Chondrocyte (in vitro differentiated cells): ENCODE measurements around the gene GABRR2. TPM values are rescaled to one million over a fixed set of nuclear protein-coding genes. Genes with fewer than 3 reads are reported as not detected.

ENCODE experiments used
- DNase-seq: peaks from one replicate; pipeline ENCODE4 v3.0.0; 2021; ENCODE audit warnings: mixed read lengths, low spot score
- H3K27ac Mint-ChIP-seq: one replicate; pipeline ENCODE4 v1.8.0; 2021; ENCODE audit warnings: mild to moderate bottlenecking, moderate library complexity, mixed read lengths; ENCODE audit not compliant: unreplicated experiment
- H3K27me3 Mint-ChIP-seq: 2 replicates; pipeline ENCODE4 v1.8.0; 2021; ENCODE audit warnings: low read depth, mixed read lengths
- H3K36me3 Mint-ChIP-seq: 2 replicates; pipeline ENCODE4 v1.8.0; 2021; ENCODE audit warnings: low read depth, mixed read lengths
- H3K4me1 Mint-ChIP-seq: 2 replicates; pipeline ENCODE4 v1.8.0; 2021; ENCODE audit warnings: low read depth, mild to moderate bottlenecking, mixed read lengths
- H3K4me3 Mint-ChIP-seq: one replicate; pipeline ENCODE4 v1.8.0; 2021; ENCODE audit warnings: mild to moderate bottlenecking, moderate library complexity, mixed read lengths; ENCODE audit not compliant: unreplicated experiment
- H3K9me3 Mint-ChIP-seq: 2 replicates; pipeline ENCODE4 v1.8.0; 2021; ENCODE audit warnings: low read depth, mixed read lengths
- total RNA-seq: library from RNA; stranded (reverse); gene quantifications from 3 replicates; pipeline ENCODE4 v1.2.1, GENCODE V29; 2021
- TF ChIP-seq, protein P1 (sequence below): fragments of 200-600 bp; sonication (generic); IDR thresholded peaks from 2 replicates; pipeline ENCODE4 v1.5.0; 2021; ENCODE audit warnings: antibody characterized with exemption, mild to moderate bottlenecking, moderate library complexity

The GABRR2 gene
- total RNA-seq, 1 donor from 2014 or later, result 0.57 TPM

DNA sequence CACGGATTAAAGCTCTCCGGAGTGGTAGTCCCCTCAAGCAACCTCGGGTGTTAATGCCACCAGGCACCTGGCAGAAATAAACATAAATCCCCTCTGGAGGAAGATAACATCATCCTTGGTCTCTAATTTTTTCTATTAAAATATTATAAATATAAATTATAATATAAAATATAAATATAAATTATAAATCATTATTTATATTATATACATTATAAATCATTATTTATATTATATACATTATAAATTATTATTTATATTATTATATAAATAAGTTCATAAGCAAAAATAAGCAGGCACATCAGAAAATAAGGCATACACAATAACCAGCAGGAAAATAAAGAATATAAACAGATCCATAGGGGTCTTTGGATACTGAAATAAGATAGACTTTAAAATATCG, 39.2 kb downstream of the GABRR2 start:
- peaks cover 6% of the 10 kb centered on the region for H3K27me3 Mint-ChIP-seq
- H3K9me3 Mint-ChIP-seq, result no peaks in the 10 kb centered on the region
- no peak for DNase-seq
- no peak overlapping the region for H3K4me3 Mint-ChIP-seq
- no peaks in the 10 kb centered on the region for H3K4me1 Mint-ChIP-seq
- H3K27ac Mint-ChIP-seq, result no peak overlapping the region
- TF ChIP-seq, protein P1, sequence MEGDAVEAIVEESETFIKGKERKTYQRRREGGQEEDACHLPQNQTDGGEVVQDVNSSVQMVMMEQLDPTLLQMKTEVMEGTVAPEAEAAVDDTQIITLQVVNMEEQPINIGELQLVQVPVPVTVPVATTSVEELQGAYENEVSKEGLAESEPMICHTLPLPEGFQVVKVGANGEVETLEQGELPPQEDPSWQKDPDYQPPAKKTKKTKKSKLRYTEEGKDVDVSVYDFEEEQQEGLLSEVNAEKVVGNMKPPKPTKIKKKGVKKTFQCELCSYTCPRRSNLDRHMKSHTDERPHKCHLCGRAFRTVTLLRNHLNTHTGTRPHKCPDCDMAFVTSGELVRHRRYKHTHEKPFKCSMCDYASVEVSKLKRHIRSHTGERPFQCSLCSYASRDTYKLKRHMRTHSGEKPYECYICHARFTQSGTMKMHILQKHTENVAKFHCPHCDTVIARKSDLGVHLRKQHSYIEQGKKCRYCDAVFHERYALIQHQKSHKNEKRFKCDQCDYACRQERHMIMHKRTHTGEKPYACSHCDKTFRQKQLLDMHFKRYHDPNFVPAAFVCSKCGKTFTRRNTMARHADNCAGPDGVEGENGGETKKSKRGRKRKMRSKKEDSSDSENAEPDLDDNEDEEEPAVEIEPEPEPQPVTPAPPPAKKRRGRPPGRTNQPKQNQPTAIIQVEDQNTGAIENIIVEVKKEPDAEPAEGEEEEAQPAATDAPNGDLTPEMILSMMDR, result no peak
- no peaks in the 10 kb centered on the region for H3K36me3 Mint-ChIP-seq

DNA sequence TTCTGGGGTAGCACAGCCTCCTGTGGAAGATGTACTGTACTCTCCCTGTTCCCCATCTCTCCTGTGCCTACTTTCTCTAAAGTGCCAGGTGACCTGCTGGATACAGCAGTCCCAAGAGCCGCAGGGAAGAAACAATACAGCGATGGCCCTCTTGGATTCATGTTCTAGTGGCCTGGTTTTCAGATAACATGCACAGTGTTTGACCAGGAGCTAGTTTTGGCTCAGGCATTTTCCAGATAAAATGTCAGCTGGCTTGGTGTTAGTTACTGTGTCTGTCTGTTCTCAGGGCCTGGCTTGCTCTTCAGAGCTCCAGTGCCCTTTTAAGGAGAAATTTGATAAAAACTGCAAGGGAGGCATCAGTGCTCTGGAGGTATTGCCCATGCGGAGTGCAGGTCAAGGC, 41.3 kb downstream of the GABRR2 start:
- Mint-ChIP-seq H3K9me3 (no peaks in the 10 kb centered on the region), H3K4me3 (no peak overlapping the region), H3K27ac (no peak overlapping the region), H3K4me1 (no peaks in the 10 kb centered on the region), H3K27me3 (peaks cover 6% of the 10 kb centered on the region), H3K36me3 (no peaks in the 10 kb centered on the region)
- DNase-seq, result no peak
- TF ChIP-seq, protein P1, result no peak

DNA sequence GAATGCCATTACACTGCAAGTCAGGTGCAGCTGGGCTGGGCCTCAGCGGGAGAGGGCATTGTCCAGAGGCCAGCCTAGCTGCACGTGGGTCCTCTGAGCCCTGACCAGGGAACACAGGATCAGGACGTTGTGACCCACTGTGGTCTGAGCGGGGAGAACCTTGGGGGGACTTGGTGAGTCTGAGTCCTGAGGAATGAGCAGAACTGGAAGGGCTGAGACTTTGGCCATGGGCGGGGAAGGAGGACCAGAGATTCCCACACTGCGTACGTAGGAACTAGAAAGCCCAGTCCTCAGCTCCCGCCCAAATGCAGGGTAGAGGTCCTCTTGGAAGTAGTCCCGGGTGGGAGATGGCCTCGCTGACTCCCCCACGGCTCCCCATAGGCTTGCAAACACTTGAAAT, 42.5 kb downstream of the GABRR2 start:
- no peak overlapping the region for H3K4me3 Mint-ChIP-seq
- H3K9me3 Mint-ChIP-seq, result no peaks in the 10 kb centered on the region
- no peak overlapping the region for H3K27ac Mint-ChIP-seq
- H3K36me3 Mint-ChIP-seq, result no peaks in the 10 kb centered on the region
- H3K27me3 Mint-ChIP-seq, result peaks cover 4% of the 10 kb centered on the region
- TF ChIP-seq, protein P1, result no peak
- H3K4me1 Mint-ChIP-seq, result no peaks in the 10 kb centered on the region
- no peak for DNase-seq

DNA sequence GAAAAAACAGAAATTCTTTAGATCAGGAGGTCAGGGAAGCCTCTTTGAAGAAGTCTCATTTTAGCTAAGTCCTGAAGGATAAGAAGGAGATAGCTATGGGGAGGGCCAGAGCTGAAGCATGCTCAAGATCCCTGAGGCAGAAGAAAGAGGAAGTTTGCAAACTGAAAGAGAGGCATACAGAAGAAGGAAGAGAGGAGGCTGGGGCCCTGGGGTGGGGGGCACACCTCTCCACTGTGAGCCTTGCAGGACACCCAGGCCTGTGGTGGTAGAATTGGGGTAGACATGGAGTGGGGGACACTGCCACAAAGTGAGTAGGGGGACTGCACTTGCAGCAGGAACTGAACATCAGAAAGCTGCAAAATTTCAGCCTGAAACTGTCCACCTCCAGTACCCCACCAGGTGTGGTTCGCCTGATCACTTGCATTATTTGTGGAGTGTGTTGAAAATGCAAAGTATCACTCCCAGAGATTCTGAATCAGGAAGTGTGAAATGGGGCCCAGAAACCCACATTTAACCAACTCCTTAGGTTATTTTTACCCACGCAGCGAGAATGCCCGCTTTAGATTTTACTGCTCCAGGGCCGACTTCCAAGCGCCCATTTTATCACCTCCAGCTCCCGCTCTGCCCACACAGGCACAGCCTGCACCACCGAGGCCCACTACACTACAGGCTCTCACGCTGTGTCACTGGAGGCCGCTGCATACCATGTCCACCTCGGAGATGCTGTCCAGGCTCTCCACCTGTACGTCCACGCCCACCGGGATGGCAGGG, 44.0 kb downstream of the GABRR2 start:
- Mint-ChIP-seq H3K36me3 (no peaks in the 10 kb centered on the region), H3K4me3 (no peak overlapping the region), H3K4me1 (no peaks in the 10 kb centered on the region), H3K9me3 (no peaks in the 10 kb centered on the region), H3K27ac (no peak overlapping the region), H3K27me3 (peaks cover 4% of the 10 kb centered on the region)
- TF ChIP-seq, protein P1, result no peak
- no peak for DNase-seq

DNA sequence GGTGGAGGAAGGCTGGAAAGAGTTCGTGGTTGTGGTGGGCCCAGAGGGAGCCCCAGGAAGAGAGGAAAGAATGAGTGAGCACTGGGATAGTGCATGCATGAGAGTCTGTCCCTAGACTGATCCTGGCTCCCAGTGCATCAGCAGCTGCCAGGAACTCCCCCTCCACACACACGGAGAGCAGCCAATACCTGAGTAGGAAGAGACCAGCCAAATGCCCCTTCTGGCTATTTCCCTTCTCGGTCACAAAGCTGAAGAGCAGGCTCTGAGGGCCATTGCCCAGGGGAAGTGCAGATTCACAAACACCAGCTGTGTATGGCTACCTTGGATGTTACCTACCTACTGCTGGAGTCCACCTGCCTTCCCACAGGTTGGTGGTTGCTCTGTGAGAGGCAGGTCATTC, 45.1 kb downstream of the GABRR2 start:
- no peaks in the 10 kb centered on the region for H3K4me1 Mint-ChIP-seq
- no peaks in the 10 kb centered on the region for H3K9me3 Mint-ChIP-seq
- DNase-seq, result no peak
- H3K4me3 Mint-ChIP-seq, result no peak overlapping the region
- no peak overlapping the region for H3K27ac Mint-ChIP-seq
- H3K27me3 Mint-ChIP-seq, result peaks cover 6% of the 10 kb centered on the region
- no peaks in the 10 kb centered on the region for H3K36me3 Mint-ChIP-seq
- TF ChIP-seq, protein P1, result no peak
